GM10248 (cell line): ENCODE measurements around the gene MLIP.
"Not testable (repeated sequence)": the region's sequence is repeated elsewhere in the genome, so short reads cannot be mapped to it uniquely, and the experiment has no call there.

Experiments used
- CTCF ChIA-PET: fragments of 300-600 bp; sonication (Branson Sonifier 250); formaldehyde crosslinking; extraction: SDS; loops from one replicate; lab custom pipeline; 2021; ENCODE audit warnings: antibody characterized with exemption; lab: Yijun Ruan, JAX
- POLR2A ChIA-PET: fragments of 350-650 bp; sonication (Branson Sonifier 250); formaldehyde crosslinking; extraction: SDS; loops from one replicate; lab custom pipeline; 2020; ENCODE audit warnings: antibody characterized with exemption; lab: Yijun Ruan, JAX
- DNase-seq: peaks from one replicate; pipeline ENCODE4 v3.0.0; 2012; ENCODE audit errors: extremely low spot score
- CTCF ChIP-seq: IDR thresholded peaks from 2 replicates; pipeline ENCODE4 v1.5.1; 2012; ENCODE audit warnings: mild to moderate bottlenecking, low read depth; ENCODE audit errors: extremely low read depth, missing control alignments, control extremely low read depth

The MLIP gene

GRCh38 chr6:54206510-54206909 lies 95.3 kb downstream of the MLIP start:
- ChIA-PET POLR2A (no interaction called here), CTCF (no interaction called here)
- TF ChIP-seq CTCF, result no peak
- no peak for DNase-seq

GRCh38 chr6:54209983-54210382 lies 98.7 kb downstream of the MLIP start:
- CTCF ChIA-PET, DNase-seq, POLR2A ChIA-PET: not testable (repeated sequence)

GRCh38 chr6:54214286-54214685 lies 103.0 kb downstream of the MLIP start:
- no peak for DNase-seq
- no peak for TF ChIP-seq CTCF
- CTCF ChIA-PET, result interaction anchor here (1.3 kb wide), 1 partner anchor 9 kb away, joined by 3 read pairs; no protein-coding TSS in a partner anchor
- POLR2A ChIA-PET, result no interaction called here

GRCh38 chr6:54216336-54216735 lies 105.1 kb downstream of the MLIP start:
- no peak for DNase-seq
- ChIA-PET POLR2A (no interaction called here), CTCF (no interaction called here)
- TF ChIP-seq CTCF, result no peak

- CTCF ChIA-PET, result no interaction called here
- POLR2A ChIA-PET, result no interaction called here
- no peak for DNase-seq
- no peak for TF ChIP-seq CTCF
Measured at GRCh38 chr6:54217018-54217417, 105.8 kb downstream of the MLIP start.

GRCh38 chr6:54222217-54222616 lies 111.0 kb downstream of the MLIP start:
- TF ChIP-seq CTCF, result no peak
- ChIA-PET CTCF (no interaction called here), POLR2A (no interaction called here)
- no peak for DNase-seq

- no peak for DNase-seq
- POLR2A ChIA-PET, result no interaction called here
- CTCF ChIA-PET, result no interaction called here
- no peak for TF ChIP-seq CTCF
Measured at GRCh38 chr6:54232703-54233102, 121.5 kb downstream of the MLIP start.
